GM21423 (cell line): ENCODE measurements around the gene KLF7.
A peak's percentile ranks its signal among the peaks of the same experiment; 100 is the strongest.

ENCODE experiments used
- ATAC-seq: cut with Tn5 transposase; IDR thresholded peaks from one replicate; pipeline ENCODE4 v1.9.1; 2021; ENCODE audit warnings: mild to moderate bottlenecking, moderate library complexity; ENCODE audit not compliant: unreplicated experiment

The KLF7 gene

GRCh38 chr2:207167099-207167923, 1.6 kb upstream of the KLF7 start:
- peak; percentile 0 for ATAC-seq

GRCh38 chr2:207166349-207167098, 776 bp upstream of the KLF7 start:
- ATAC-seq: peak; percentile 50

- ATAC-seq: peak; percentile 94
Measured at GRCh38 chr2:207166039-207166348, 246 bp upstream of the KLF7 start.

- ATAC-seq: no peak
Measured at GRCh38 chr2:207164006-207164831, 1.5 kb downstream of the KLF7 start.

- ATAC-seq: no peak
Measured at GRCh38 chr2:207163756-207164005, 2.1 kb downstream of the KLF7 start.

GRCh38 chr2:207163053-207163755, 2.5 kb downstream of the KLF7 start:
- ATAC-seq: no peak

GRCh38 chr2:207162316-207162715, 3.4 kb downstream of the KLF7 start:
- no peak for ATAC-seq

GRCh38 chr2:207161247-207162123, 4.3 kb downstream of the KLF7 start:
- no peak for ATAC-seq

- no peak for ATAC-seq
Measured at GRCh38 chr2:207160115-207160514, 5.6 kb downstream of the KLF7 start.

GRCh38 chr2:207159002-207159401, 6.7 kb downstream of the KLF7 start:
- ATAC-seq: no peak

GRCh38 chr2:207157731-207158130, 8.0 kb downstream of the KLF7 start:
- no peak for ATAC-seq

- no peak for ATAC-seq
Measured at GRCh38 chr2:207157162-207157481, 8.6 kb downstream of the KLF7 start.

GRCh38 chr2:207156451-207157161, 9.1 kb downstream of the KLF7 start:
- ATAC-seq: no peak

- ATAC-seq: no peak
Measured at GRCh38 chr2:207155516-207156444, 10.0 kb downstream of the KLF7 start.

GRCh38 chr2:207154556-207155510, 10.9 kb downstream of the KLF7 start:
- no peak for ATAC-seq

- ATAC-seq: no peak
Measured at GRCh38 chr2:207153266-207153975, 12.3 kb downstream of the KLF7 start.

- no peak for ATAC-seq
Measured at GRCh38 chr2:207151048-207151447, 14.7 kb downstream of the KLF7 start.
